NCI-H1105 (cell line): ENCODE results near the gene ASAP2.
"Not testable (repeated sequence)": the region's sequence is repeated elsewhere in the genome, so short reads cannot be mapped to it uniquely, and the experiment has no call there.

ENCODE experiments used
- DNase-seq: peaks from one replicate; lab custom pipeline; 2025; lab: John Stamatoyannopoulos, UW

ASAP2 gene

GRCh38 chr2:9251154-9252001, 44.8 kb downstream of the ASAP2 start:
- no peak for DNase-seq

- DNase-seq: no peak
These were observed 45.4 kb downstream of the ASAP2 start for GRCh38 chr2:9252002-9252357.

GRCh38 chr2:9255416-9255815, 48.8 kb downstream of the ASAP2 start:
- DNase-seq: no peak

GRCh38 chr2:9256147-9256546, 49.5 kb downstream of the ASAP2 start:
- no peak for DNase-seq

GRCh38 chr2:9256570-9257043, 50.0 kb downstream of the ASAP2 start:
- DNase-seq: no peak

- no peak for DNase-seq
These were observed 51.9 kb downstream of the ASAP2 start for GRCh38 chr2:9258501-9258900.

- no peak for DNase-seq
These were observed 52.4 kb downstream of the ASAP2 start for GRCh38 chr2:9258953-9259399.

GRCh38 chr2:9260464-9260918, 53.9 kb downstream of the ASAP2 start:
- DNase-seq: no peak

GRCh38 chr2:9261231-9261883, 54.7 kb downstream of the ASAP2 start:
- DNase-seq: no peak

- no peak for DNase-seq
These were observed 56.1 kb downstream of the ASAP2 start for GRCh38 chr2:9262671-9263171.

GRCh38 chr2:9263428-9263827, 56.8 kb downstream of the ASAP2 start:
- DNase-seq: no peak

GRCh38 chr2:9264301-9264700, 57.7 kb downstream of the ASAP2 start:
- no peak for DNase-seq

GRCh38 chr2:9266711-9267110, 60.1 kb downstream of the ASAP2 start:
- DNase-seq: no peak

GRCh38 chr2:9267286-9267685, 60.7 kb downstream of the ASAP2 start:
- not testable (repeated sequence) for DNase-seq

- DNase-seq: no peak
These were observed 61.9 kb downstream of the ASAP2 start for GRCh38 chr2:9268301-9269080.

GRCh38 chr2:9269295-9269694, 62.7 kb downstream of the ASAP2 start:
- no peak for DNase-seq

- DNase-seq: no peak
These were observed 63.2 kb downstream of the ASAP2 start for GRCh38 chr2:9269695-9270360.

GRCh38 chr2:9271091-9271490, 64.5 kb downstream of the ASAP2 start:
- DNase-seq: no peak

- DNase-seq: no peak
These were observed 65.1 kb downstream of the ASAP2 start for GRCh38 chr2:9271691-9272090.

GRCh38 chr2:9273486-9274130, 67.0 kb downstream of the ASAP2 start:
- no peak for DNase-seq

GRCh38 chr2:9274701-9275343, 68.2 kb downstream of the ASAP2 start:
- no peak for DNase-seq
